GM18909 (cell line): ENCODE results near the gene PCDHGA8.
"Not testable (repeated sequence)": the region's sequence is repeated elsewhere in the genome, so short reads cannot be mapped to it uniquely, and the experiment has no call there.

Experiments
- ATAC-seq: cut with Tn5 transposase; IDR thresholded peaks from one replicate; pipeline ENCODE4 v1.9.1; 2021; ENCODE audit warnings: mild to moderate bottlenecking; ENCODE audit not compliant: unreplicated experiment, poor library complexity

Gene PCDHGA8

GRCh38 chr5:141369994-141370848 is 22.2 kb upstream of the PCDHGA8 start, which contains the start of gene PCDHGB3:
Gene PCDHGB3 (plus strand): TSS chr5:141370242. CDS start chr5:141370395, 153 bp downstream.
- peak; percentile 98 for ATAC-seq

- ATAC-seq: no peak
These were observed 20.6 kb upstream of the PCDHGA8 start for GRCh38 chr5:141371572-141372475.

DNA sequence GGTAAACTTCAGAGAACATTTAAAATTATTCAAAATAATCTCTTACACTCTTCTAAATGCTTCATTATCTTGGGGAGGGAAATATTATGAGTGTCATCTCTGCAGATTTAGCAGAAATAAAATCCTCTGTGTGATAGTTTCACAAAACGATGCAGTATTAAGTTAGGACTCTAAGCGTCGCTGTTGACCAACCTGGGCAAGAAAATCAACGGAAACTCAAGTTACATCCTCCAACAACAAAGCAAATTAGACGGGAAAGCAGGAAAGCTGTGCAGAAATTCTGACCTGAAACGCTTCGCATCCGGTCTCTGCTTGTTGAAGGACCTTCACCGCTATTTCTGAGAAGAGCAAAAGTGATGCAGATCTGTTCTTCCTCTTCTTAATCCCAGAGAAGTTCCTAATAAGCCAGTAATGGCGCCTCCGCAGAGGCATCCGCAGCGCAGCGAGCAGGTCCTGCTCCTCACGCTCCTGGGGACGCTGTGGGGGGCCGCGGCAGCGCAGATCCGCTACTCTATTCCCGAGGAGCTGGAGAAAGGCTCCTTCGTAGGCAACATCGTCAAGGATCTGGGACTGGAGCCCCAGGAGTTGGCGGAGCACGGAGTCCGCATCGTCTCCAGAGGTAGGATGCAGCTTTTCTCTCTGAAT is 18.6 kb upstream of the PCDHGA8 start, which contains the start of gene PCDHGA6:
PCDHGA6 (plus strand) TSS at position 219 of the 645 bp plus-strand sequence; CDS start at position 412, 193 bp downstream.
- ATAC-seq: no peak

GRCh38 chr5:141374627-141375026 is 17.8 kb upstream of the PCDHGA8 start:
- ATAC-seq: no peak

- not testable (repeated sequence) for ATAC-seq
These were observed 16.8 kb upstream of the PCDHGA8 start for GRCh38 chr5:141375444-141376155.

GRCh38 chr5:141382469-141383294 is 9.8 kb upstream of the PCDHGA8 start, which contains the start of gene PCDHGA7:
Gene PCDHGA7 (plus strand): TSS chr5:141382742. CDS start chr5:141382900, 158 bp downstream.
- ATAC-seq: no peak

- no peak for ATAC-seq
These were observed 9.1 kb upstream of the PCDHGA8 start for GRCh38 chr5:141383345-141383744.

GRCh38 chr5:141384471-141385267 is 7.8 kb upstream of the PCDHGA8 start:
- no peak for ATAC-seq

DNA sequence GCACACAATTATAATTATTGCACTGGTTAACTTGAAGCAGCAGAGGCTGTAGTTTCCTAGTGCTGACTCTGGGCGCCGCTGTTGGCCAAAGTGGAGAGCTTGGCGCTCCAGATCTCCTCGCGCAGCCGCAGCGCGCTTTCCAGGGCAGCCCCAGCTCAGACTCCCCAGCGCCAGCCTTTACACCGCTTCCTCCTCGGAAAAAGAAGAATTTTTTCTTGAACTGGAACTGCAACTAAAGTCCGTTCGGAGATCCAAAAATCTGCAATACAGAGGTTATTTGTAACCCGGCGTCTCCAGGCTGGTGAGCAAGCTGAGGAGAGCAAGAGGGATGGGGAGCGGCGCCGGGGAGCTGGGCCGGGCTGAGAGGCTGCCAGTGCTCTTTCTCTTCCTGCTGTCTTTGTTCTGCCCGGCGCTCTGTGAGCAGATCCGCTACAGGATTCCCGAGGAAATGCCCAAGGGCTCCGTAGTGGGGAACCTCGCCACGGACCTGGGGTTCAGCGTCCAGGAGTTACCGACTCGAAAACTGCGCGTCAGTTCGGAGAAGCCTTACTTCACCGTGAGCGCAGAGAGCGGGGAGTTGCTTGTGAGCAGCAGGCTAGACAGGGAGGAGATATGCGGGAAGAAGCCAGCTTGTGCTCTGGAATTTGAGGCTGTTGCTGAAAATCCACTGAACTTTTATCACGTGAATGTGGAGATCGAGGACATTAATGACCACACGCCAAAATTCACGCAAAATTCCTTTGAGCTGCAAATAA is 4.7 kb upstream of the PCDHGA8 start, which contains the start of gene PCDHGB4:
PCDHGB4 (plus strand) TSS at position 142 of the 755 bp plus-strand sequence; CDS start at position 329, 187 bp downstream.
- not testable (repeated sequence) for ATAC-seq

GRCh38 chr5:141388661-141389060 is 3.8 kb upstream of the PCDHGA8 start:
- ATAC-seq: no peak

DNA sequence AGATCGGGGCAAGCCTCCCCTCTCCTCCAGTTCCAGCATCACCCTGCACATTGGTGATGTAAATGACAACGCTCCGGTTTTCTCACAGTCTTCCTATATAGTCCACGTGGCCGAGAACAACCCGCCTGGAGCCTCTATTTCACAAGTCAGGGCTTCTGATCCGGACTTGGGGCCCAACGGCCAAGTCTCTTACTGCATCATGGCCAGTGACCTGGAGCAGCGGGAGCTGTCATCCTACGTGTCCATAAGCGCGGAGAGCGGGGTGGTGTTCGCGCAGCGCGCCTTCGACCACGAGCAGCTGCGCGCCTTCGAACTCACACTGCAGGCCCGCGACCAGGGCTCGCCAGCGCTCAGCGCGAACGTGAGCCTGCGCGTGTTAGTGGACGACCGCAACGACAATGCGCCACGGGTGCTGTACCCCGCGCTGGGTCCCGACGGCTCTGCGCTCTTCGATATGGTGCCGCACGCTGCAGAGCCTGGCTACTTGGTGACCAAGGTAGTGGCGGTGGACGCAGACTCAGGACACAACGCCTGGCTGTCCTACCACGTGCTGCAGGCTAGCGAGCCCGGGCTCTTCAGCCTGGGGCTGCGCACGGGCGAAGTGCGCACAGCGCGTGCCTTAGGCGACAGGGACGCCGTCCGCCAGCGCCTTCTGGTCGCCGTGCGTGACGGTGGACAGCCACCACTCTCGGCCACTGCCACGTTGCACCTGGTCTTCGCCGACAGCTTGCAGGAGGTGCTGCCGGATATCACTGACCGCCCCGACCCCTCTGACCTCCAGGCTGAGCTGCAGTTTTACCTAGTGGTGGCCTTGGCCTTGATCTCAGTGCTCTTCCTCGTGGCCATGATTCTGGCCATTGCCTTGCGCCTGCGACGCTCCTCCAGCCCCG is 3.0 kb upstream of the PCDHGA8 start:
- ATAC-seq: no peak

- ATAC-seq: no peak
These were observed 834 bp downstream of the PCDHGA8 start for GRCh38 chr5:141393267-141393666.

- ATAC-seq: not testable (repeated sequence)
These were observed 2.2 kb downstream of the PCDHGA8 start for GRCh38 chr5:141394401-141395187.

DNA sequence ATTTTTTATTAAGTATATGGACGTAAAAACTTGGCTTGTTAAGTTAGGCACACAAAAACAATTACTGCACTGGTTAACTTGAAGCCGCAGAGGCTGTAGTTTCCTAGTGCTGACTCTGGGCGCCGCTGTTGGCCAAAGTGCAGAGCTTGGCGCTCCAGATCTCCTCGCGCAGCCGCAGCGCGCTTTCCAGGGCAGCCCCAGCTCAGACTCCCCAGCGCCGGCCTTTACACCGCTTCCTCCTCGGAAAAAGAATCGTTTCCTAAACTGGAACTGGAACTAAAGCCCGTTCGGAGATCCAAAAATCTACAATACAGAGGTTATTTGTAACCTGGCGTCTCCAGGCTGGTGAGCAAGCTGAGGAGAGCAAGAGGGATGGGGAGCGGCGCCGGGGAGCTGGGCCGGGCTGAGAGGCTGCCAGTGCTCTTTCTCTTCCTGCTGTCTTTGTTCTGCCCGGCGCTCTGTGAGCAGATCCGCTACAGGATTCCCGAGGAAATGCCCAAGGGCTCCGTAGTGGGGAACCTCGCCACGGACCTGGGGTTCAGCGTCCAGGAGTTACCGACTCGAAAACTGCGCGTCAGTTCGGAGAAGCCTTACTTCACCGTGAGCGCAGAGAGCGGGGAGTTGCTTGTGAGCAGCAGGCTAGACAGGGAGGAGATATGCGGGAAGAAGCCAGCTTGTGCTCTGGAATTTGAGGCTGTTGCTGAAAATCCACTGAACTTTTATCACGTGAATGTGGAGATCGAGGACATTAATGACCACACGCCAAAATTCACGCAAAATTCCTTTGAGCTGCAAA is 5.5 kb downstream of the PCDHGA8 start, which contains the start of gene PCDHGB5:
PCDHGB5 (plus strand) TSS at position 192 of the 796 bp plus-strand sequence; CDS start at position 373, 181 bp downstream.
- peak; percentile 85 for ATAC-seq
